ENCODE results near the gene TSKS. TPM values are rescaled to one million over a fixed set of nuclear protein-coding genes. Genes with fewer than 3 reads are reported as not detected.

TSKS gene
- total and polyA plus RNA-seq, 2 experiments from 2014 or later: 0.31 to 2.1 TPM

GRCh38 chr19:49802836-49803528 lies 39.9 kb upstream of the TSKS start:
- H3K9me2 ChIP-seq (ENCODE audit: insufficient read depth): no peaks in the 10 kb centered on the region
- H3K9me3 ChIP-seq (ENCODE audit: low read depth): no peaks in the 10 kb centered on the region
- no peak overlapping the region for H3K4me2 ChIP-seq (ENCODE audit: unreplicated experiment)
- WGBS, 2 experiments (ENCODE audit: low coverage in 1 of 2, low lambda C conversion rate in 2 of 2, missing lambda C conversion rate in 2 of 2): 88% methylated on average over 24 of the region's 24 CpGs
- no peak overlapping the region for H3K27ac ChIP-seq
- in situ Hi-C loops (cut with MboI): no loop called here
- no peaks in the 10 kb centered on the region for H3K27me3 ChIP-seq (replicated peaks; ENCODE audit: insufficient read depth)
- no peak overlapping the region for H2AFZ ChIP-seq
- peaks cover 13% of the 10 kb centered on the region; the same call in 1 of the 2 replicates for H3K36me3 ChIP-seq (ENCODE audit: low read depth)
- H3K9ac ChIP-seq: no peak overlapping the region
- no peaks in the 10 kb centered on the region for H3K79me2 ChIP-seq (ENCODE audit: insufficient read depth)
- no peak overlapping the region for H3K4me3 ChIP-seq
- no peak for DNase-seq
- no peaks in the 10 kb centered on the region for H3K4me1 ChIP-seq (ENCODE audit: insufficient read depth)
- TF ChIP-seq EZH2phosphoT487 (IDR thresholded peaks at IDR 0.05; ENCODE audit: insufficient read depth, low read depth) (no peak), EZH2 (IDR thresholded peaks at IDR 0.05; ENCODE audit: insufficient read depth, poor library complexity, severe bottlenecking) (no peak)
- H4K20me1 ChIP-seq (ENCODE audit: insufficient read depth): no peaks in the 10 kb centered on the region
- peaks cover 5% of the 10 kb centered on the region; the same call in 1 of the 2 replicates for H3F3A ChIP-seq (ENCODE audit: insufficient read depth)

- TF ChIP-seq EZH2phosphoT487 (IDR thresholded peaks at IDR 0.05; ENCODE audit: insufficient read depth, low read depth): no peak
- TF ChIP-seq EZH2 (IDR thresholded peaks at IDR 0.05; ENCODE audit: insufficient read depth, poor library complexity, severe bottlenecking): no peak
- Histone ChIP-seq H3K9me2 (ENCODE audit: insufficient read depth) (no peaks in the 10 kb centered on the region), H3K27me3 (replicated peaks; ENCODE audit: insufficient read depth) (no peaks in the 10 kb centered on the region), H3K27ac (no peak overlapping the region), H3K9ac (0 out of 2 replicates have a peak overlapping the region, but pooled peaks have one; percentile 31), H3K36me3 (ENCODE audit: low read depth) (peaks cover 18% of the 10 kb centered on the region; the same call in 1 of the 2 replicates), H3K9me3 (ENCODE audit: low read depth) (no peaks in the 10 kb centered on the region), H3K4me2 (ENCODE audit: unreplicated experiment) (peak overlapping the region; percentile 60), H3K79me2 (ENCODE audit: insufficient read depth) (no peaks in the 10 kb centered on the region), H3F3A (ENCODE audit: insufficient read depth) (no peaks in the 10 kb centered on the region), H4K20me1 (ENCODE audit: insufficient read depth) (no peaks in the 10 kb centered on the region), H3K4me1 (ENCODE audit: insufficient read depth) (no peaks in the 10 kb centered on the region), H2AFZ (no peak overlapping the region), H3K4me3 (peak overlapping the region; percentile 42)
- 26 to 41% methylated on average over 13 to 36 of the region's 38 CpGs for WGBS, 2 experiments (ENCODE audit: low coverage in 1 of 2, low lambda C conversion rate in 2 of 2, missing lambda C conversion rate in 2 of 2)
- peak; percentile 92 for DNase-seq
- in situ Hi-C loops (cut with MboI): no loop called here
These were observed 39.0 kb upstream of the TSKS start for GRCh38 chr19:49801966-49802661.

GRCh38 chr19:49801401-49801888 lies 38.3 kb upstream of the TSKS start:
- H3K4me2 ChIP-seq (ENCODE audit: unreplicated experiment): no peak overlapping the region
- H3K9me2 ChIP-seq (ENCODE audit: insufficient read depth): no peaks in the 10 kb centered on the region
- no peaks in the 10 kb centered on the region for H3K79me2 ChIP-seq (ENCODE audit: insufficient read depth)
- H3K27me3 ChIP-seq (replicated peaks; ENCODE audit: insufficient read depth): no peaks in the 10 kb centered on the region
- no peaks in the 10 kb centered on the region for H3K9me3 ChIP-seq (ENCODE audit: low read depth)
- no peak for TF ChIP-seq EZH2phosphoT487 (IDR thresholded peaks at IDR 0.05; ENCODE audit: insufficient read depth, low read depth)
- H3K4me3 ChIP-seq: peak overlapping the region; percentile 42; the same call in 1 of the 2 replicates
- no peaks in the 10 kb centered on the region for H4K20me1 ChIP-seq (ENCODE audit: insufficient read depth)
- in situ Hi-C loops (cut with MboI): no loop called here
- H3K9ac ChIP-seq: 0 out of 2 replicates have a peak overlapping the region, but pooled peaks have one; percentile 31
- no peak overlapping the region for H3K27ac ChIP-seq
- H3K4me1 ChIP-seq (ENCODE audit: insufficient read depth): no peaks in the 10 kb centered on the region
- no peak overlapping the region for H2AFZ ChIP-seq
- no peak for DNase-seq
- peaks cover 21% of the 10 kb centered on the region; the same call in 1 of the 2 replicates for H3K36me3 ChIP-seq (ENCODE audit: low read depth)
- no peaks in the 10 kb centered on the region for H3F3A ChIP-seq (ENCODE audit: insufficient read depth)
- WGBS, 2 experiments (ENCODE audit: low coverage in 1 of 2, low lambda C conversion rate in 2 of 2, missing lambda C conversion rate in 2 of 2): 46 to 48% methylated on average over 19 to 32 of the region's 32 CpGs

GRCh38 chr19:49800771-49801170 lies 37.7 kb upstream of the TSKS start:
- Histone ChIP-seq H2AFZ (no peak overlapping the region), H3K4me1 (ENCODE audit: insufficient read depth) (no peaks in the 10 kb centered on the region), H3K9me3 (ENCODE audit: low read depth) (no peaks in the 10 kb centered on the region), H3K27me3 (replicated peaks; ENCODE audit: insufficient read depth) (no peaks in the 10 kb centered on the region), H3K4me3 (no peak overlapping the region), H3K9ac (no peak overlapping the region), H4K20me1 (ENCODE audit: insufficient read depth) (no peaks in the 10 kb centered on the region), H3K27ac (no peak overlapping the region), H3K4me2 (ENCODE audit: unreplicated experiment) (no peak overlapping the region), H3F3A (ENCODE audit: insufficient read depth) (no peaks in the 10 kb centered on the region), H3K9me2 (ENCODE audit: insufficient read depth) (no peaks in the 10 kb centered on the region), H3K36me3 (ENCODE audit: low read depth) (peaks cover 23% of the 10 kb centered on the region; the same call in 1 of the 2 replicates), H3K79me2 (ENCODE audit: insufficient read depth) (no peaks in the 10 kb centered on the region)
- no peak for TF ChIP-seq EZH2phosphoT487 (IDR thresholded peaks at IDR 0.05; ENCODE audit: insufficient read depth, low read depth)
- TF ChIP-seq EZH2 (IDR thresholded peaks at IDR 0.05; ENCODE audit: insufficient read depth, poor library complexity, severe bottlenecking): no peak
- in situ Hi-C loops (cut with MboI): no loop called here
- WGBS, 2 experiments (ENCODE audit: low coverage in 1 of 2, low lambda C conversion rate in 2 of 2, missing lambda C conversion rate in 2 of 2): 88 to 92% methylated on average over 8 to 9 of the region's 10 CpGs
- no peak for DNase-seq

Measured in GM23248 (cell line).